Mesenchymal stem cell (in vitro differentiated cells and primary cell): ENCODE measurements around the gene ATP6V0C.
A peak's percentile ranks its signal among the peaks of the same experiment; 100 is the strongest.

Experiments used
- DNase-seq: peaks from one replicate; pipeline ENCODE4 v3.0.0-alpha.2; 2013
- H2AFZ ChIP-seq: one replicate; pipeline ENCODE4 v1.6.1; 2013; ENCODE audit warnings: low read depth, mild to moderate bottlenecking, control low read depth, inconsistent platforms, low read length, moderate library complexity
- H2AK5ac ChIP-seq: 2 replicates; pipeline ENCODE4 v1.6.1; 2013; ENCODE audit warnings: low read length, moderate library complexity, mild to moderate bottlenecking, inconsistent platforms; ENCODE audit not compliant: severe bottlenecking
- H2BK120ac ChIP-seq: one replicate; pipeline ENCODE4 v1.6.1; 2013; ENCODE audit warnings: low read depth, mild to moderate bottlenecking, inconsistent platforms, low read length, moderate library complexity
- H2BK12ac ChIP-seq, 2 experiments: one replicate each; pipeline ENCODE4 v1.6.1; 2013; ENCODE audit warnings: inconsistent platforms in 2 of 2, low read length in 2 of 2, mild to moderate bottlenecking in 2 of 2, moderate library complexity in 2 of 2, control low read depth in 1 of 2
- H2BK15ac ChIP-seq: one replicate; pipeline ENCODE4 v1.6.1; 2013; ENCODE audit warnings: mild to moderate bottlenecking, low read depth, inconsistent platforms; ENCODE audit not compliant: poor library complexity, severe bottlenecking
- H2BK5ac ChIP-seq: 2 replicates; pipeline ENCODE4 v1.6.1; 2013; ENCODE audit warnings: low read depth, mild to moderate bottlenecking, low read length, control low read depth, inconsistent platforms; ENCODE audit not compliant: poor library complexity, severe bottlenecking
- H3K14ac ChIP-seq, 2 experiments: one replicate each; pipeline ENCODE4 v1.6.1; 2013; ENCODE audit warnings: inconsistent platforms in 2 of 2, low read length in 2 of 2, control low read depth in 1 of 2, mild to moderate bottlenecking in 1 of 2, moderate library complexity in 1 of 2
- H3K18ac ChIP-seq, 2 experiments: one replicate each; pipeline ENCODE4 v1.6.1; 2013; ENCODE audit warnings: inconsistent platforms in 2 of 2, low read length in 2 of 2, control low read depth in 1 of 2, low read depth in 1 of 2, mild to moderate bottlenecking in 1 of 2
- H3K23ac ChIP-seq, 2 experiments: one replicate each; pipeline ENCODE4 v1.6.1; 2013; ENCODE audit warnings: inconsistent platforms in 2 of 2, low read length in 2 of 2, mild to moderate bottlenecking in 2 of 2, moderate library complexity in 2 of 2, control low read depth in 1 of 2
- H3K27ac ChIP-seq: 2 replicates; pipeline ENCODE4 v1.5.1; 2013; ENCODE audit warnings: mild to moderate bottlenecking, moderate library complexity, low read length, control low read depth, inconsistent platforms; ENCODE audit not compliant: poor library complexity, severe bottlenecking
- H3K27me3 ChIP-seq, 2 experiments: 2 replicates each; pipeline versions ENCODE4 v1.6.1 to v1.7.0; 2013; ENCODE audit warnings: low read length in 2 of 2, mild to moderate bottlenecking in 2 of 2, moderate library complexity in 2 of 2, control low read depth in 1 of 2, inconsistent platforms in 1 of 2; ENCODE audit not compliant: control insufficient read depth in 1 of 2, insufficient read depth in 1 of 2
- H3K36me3 ChIP-seq, 2 experiments: 2 replicates each; pipeline versions ENCODE4 v1.6.1 to v1.7.0; 2013; ENCODE audit warnings: low read length in 2 of 2, control low read depth in 1 of 2, inconsistent platforms in 1 of 2, low read depth in 1 of 2, mild to moderate bottlenecking in 1 of 2; ENCODE audit not compliant: insufficient read depth in 2 of 2, control insufficient read depth in 1 of 2
- H3K4ac ChIP-seq, 2 experiments: one replicate each; pipeline ENCODE4 v1.6.1; 2013; ENCODE audit warnings: inconsistent platforms in 2 of 2, low read length in 2 of 2, mild to moderate bottlenecking in 2 of 2, moderate library complexity in 2 of 2, control low read depth in 1 of 2, low read depth in 1 of 2
- H3K4me1 ChIP-seq: 2 replicates; pipeline ENCODE4 v1.6.1; 2013; ENCODE audit warnings: low read depth, low read length, control low read depth; ENCODE audit not compliant: control insufficient read depth, insufficient read depth
- H3K4me2 ChIP-seq: 2 replicates; pipeline ENCODE4 v1.6.1; 2013; ENCODE audit warnings: low read length, mild to moderate bottlenecking, inconsistent platforms; ENCODE audit not compliant: poor library complexity, severe bottlenecking
- H3K4me3 ChIP-seq, 2 experiments: 2 replicates each; pipeline versions ENCODE4 v1.5.1 to v1.7.0; 2013; ENCODE audit warnings: low read length in 2 of 2, mild to moderate bottlenecking in 2 of 2, control low read depth in 1 of 2, low read depth in 1 of 2; ENCODE audit not compliant: insufficient read depth in 1 of 2
- H3K79me1 ChIP-seq: replicated peaks from 2 replicates; pipeline ENCODE4 v1.6.1; 2013; ENCODE audit warnings: mild to moderate bottlenecking, control low read depth, low read length, inconsistent platforms; ENCODE audit not compliant: poor library complexity, severe bottlenecking
- H3K9ac ChIP-seq: 2 replicates; pipeline ENCODE4 v1.7.0; 2013; ENCODE audit warnings: mild to moderate bottlenecking, low read length, moderate library complexity
- H3K9me3 ChIP-seq: 2 replicates; pipeline ENCODE4 v1.7.0; 2013; ENCODE audit warnings: mild to moderate bottlenecking, low read length; ENCODE audit not compliant: control insufficient read depth
- H4K8ac ChIP-seq: one replicate; pipeline ENCODE4 v1.6.1; 2013; ENCODE audit warnings: inconsistent platforms, mild to moderate bottlenecking, low read length, moderate library complexity
- H4K91ac ChIP-seq: one replicate; pipeline ENCODE4 v1.6.1; 2013; ENCODE audit warnings: mild to moderate bottlenecking, low read length, inconsistent platforms
- WGBS: methylation state at CpG from one replicate; pipeline ENCODE4 v1.1.7; 2013; ENCODE audit warnings: mixed read lengths; 5-methylcytosine and 5-hydroxymethylcytosine counted together

The ATP6V0C gene

DNA sequence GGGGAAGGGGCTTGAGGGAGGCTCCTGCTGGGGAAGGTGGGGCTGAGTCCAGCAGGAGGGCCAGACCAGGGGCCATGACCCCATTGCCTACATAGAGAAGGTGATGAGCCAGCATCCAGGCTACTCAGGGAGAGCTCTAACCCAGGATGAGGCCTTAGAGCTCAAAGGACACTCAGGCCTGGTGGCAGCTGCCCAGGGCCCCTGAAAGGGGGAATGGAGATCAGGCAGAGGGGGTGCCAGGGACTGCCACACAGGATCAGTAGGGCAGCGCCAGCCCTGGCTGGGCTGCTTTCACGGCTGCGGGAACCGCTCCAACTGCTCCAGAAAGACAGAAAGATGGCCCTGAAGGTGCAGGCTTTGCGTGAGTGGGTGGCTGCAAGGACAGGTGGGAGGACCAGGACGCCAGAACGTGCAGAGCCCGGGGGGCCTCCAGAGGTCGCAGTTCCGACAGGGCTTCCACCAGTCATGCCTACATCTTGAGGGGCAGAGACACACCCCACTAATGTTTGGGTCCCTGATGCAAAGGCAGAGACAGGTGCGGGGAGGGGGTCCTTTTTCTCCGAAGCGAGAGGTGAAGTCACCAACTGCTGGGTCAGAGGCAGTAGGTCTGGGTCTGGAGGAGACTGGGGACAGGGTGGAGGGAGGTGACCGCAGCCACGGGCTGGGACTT lies 882 bp upstream of the ATP6V0C start:
- DNase-seq = no peak
- H2BK5ac ChIP-seq = no peak overlapping the region
- peak overlapping the region; percentile 20 for H4K8ac ChIP-seq
- no peaks in the 10 kb centered on the region for H3K27me3 ChIP-seq
- H3K4me3 ChIP-seq = peak overlapping the region; percentile 12 to 69
- H4K91ac ChIP-seq = peak overlapping the region; percentile 82
- H2BK12ac ChIP-seq = peak overlapping the region; percentile 46 to 47
- WGBS = 43% methylated on average over 14 of the region's 15 CpGs
- peak overlapping the region; percentile 52 for H3K4me2 ChIP-seq
- peak overlapping the region; percentile 6 for H3K27ac ChIP-seq
- H2AK5ac ChIP-seq = peak overlapping the region; percentile 84
- no peak overlapping the region for H2BK120ac ChIP-seq
- H3K18ac ChIP-seq = peak overlapping the region; percentile 61 to 84
- H3K36me3 ChIP-seq = peaks cover 4 to 21% of the 10 kb centered on the region in 2 experiments
- no peaks in the 10 kb centered on the region for H3K9me3 ChIP-seq
- H3K79me1 ChIP-seq = peaks cover 5% of the 10 kb centered on the region
- peak overlapping the region; percentile 66 for H2AFZ ChIP-seq
- no peak overlapping the region for H3K4ac ChIP-seq
- H3K23ac ChIP-seq = no peak overlapping the region
- peak overlapping the region in 1 of 2 experiments; percentile 31 for H3K14ac ChIP-seq
- H3K4me1 ChIP-seq = peaks cover 57% of the 10 kb centered on the region
- peak overlapping the region; percentile 96 for H3K9ac ChIP-seq
- H2BK15ac ChIP-seq = peak overlapping the region; percentile 84

DNA sequence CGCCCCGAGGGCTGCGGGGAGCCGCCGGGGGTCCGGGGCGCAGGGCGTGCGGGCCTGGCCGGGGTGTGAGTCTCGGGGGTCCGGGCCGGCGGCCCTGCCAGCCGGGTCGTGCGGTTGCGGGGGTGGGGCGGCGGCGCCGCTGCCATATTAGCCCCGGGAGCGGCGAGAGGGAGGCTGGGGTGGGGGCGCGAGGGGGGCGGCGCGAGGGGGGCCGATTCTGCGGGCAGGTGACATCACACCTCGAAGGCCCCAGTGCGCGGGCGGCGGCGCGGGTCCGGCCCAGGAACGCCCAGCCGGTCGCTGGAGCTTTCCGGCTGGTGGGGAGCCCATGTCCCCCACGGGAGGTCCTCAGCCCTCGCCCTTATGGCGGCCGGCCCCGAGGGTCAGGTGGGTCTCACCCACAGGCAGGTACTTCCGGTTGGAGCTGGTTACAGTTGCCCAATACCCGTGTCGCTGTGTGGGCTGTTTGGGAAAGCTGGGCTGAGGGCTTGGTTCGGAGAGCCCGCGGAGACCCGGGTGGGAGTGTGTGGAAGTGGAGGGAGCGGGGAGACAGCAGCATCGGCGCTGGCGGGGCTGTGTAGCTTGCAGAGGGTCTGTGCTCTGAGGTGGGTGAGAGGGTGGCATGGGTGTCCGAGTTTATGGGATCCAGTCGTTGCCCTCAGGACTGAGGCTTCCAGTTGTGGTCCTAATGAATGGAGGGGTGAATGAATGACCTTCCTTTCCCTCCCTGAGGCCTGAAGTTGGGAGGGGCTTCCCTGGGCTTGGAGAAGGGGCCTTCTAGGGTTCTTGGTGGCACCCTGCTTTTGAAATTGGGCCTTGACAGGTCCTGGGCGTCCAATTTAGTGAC lies 804 bp downstream of the ATP6V0C start:
- Histone ChIP-seq H4K8ac (peak overlapping the region; percentile 94), H3K4me2 (peak overlapping the region; percentile 68), H3K4me3 (peak overlapping the region; percentile 95 to 96), H2BK12ac (peak overlapping the region in 1 of 2 experiments; percentile 11), H2AFZ (no peak overlapping the region), H2AK5ac (no peak overlapping the region), H3K14ac (peak overlapping the region in 1 of 2 experiments; percentile 78), H2BK120ac (peak overlapping the region; percentile 99), H2BK5ac (no peak overlapping the region), H3K4ac (peak overlapping the region; percentile 91 to 95), H2BK15ac (peak overlapping the region; percentile 36), H3K36me3 (peaks cover 10 to 37% of the 10 kb centered on the region in 2 experiments), H3K79me1 (peaks cover 5% of the 10 kb centered on the region), H3K9me3 (no peaks in the 10 kb centered on the region), H4K91ac (peak overlapping the region; percentile 94), H3K27ac (peak overlapping the region; percentile 14), H3K18ac (peak overlapping the region; percentile 97 to 98), H3K4me1 (peaks cover 73% of the 10 kb centered on the region), H3K23ac (peak overlapping the region in 1 of 2 experiments; percentile 66), H3K9ac (peak overlapping the region; percentile 96), H3K27me3 (no peaks in the 10 kb centered on the region)
- no peak for DNase-seq
- 3% methylated on average over 32 of the region's 63 CpGs for WGBS

- Histone ChIP-seq H3K9me3 (no peaks in the 10 kb centered on the region), H3K9ac (peak overlapping the region; percentile 96), H3K4me2 (peak overlapping the region; percentile 68), H3K18ac (no peak overlapping the region), H2BK12ac (no peak overlapping the region), H2AK5ac (no peak overlapping the region), H3K14ac (no peak overlapping the region), H3K4ac (peak overlapping the region in 1 of 2 experiments; percentile 35), H2BK5ac (no peak overlapping the region), H2BK120ac (no peak overlapping the region), H3K23ac (no peak overlapping the region), H2AFZ (no peak overlapping the region), H3K4me3 (peak overlapping the region; percentile 95 to 96), H3K4me1 (peaks cover 72% of the 10 kb centered on the region), H4K8ac (no peak overlapping the region), H2BK15ac (no peak overlapping the region), H4K91ac (no peak overlapping the region), H3K27me3 (no peaks in the 10 kb centered on the region), H3K79me1 (peaks cover 2% of the 10 kb centered on the region), H3K36me3 (peaks cover 12 to 41% of the 10 kb centered on the region in 2 experiments), H3K27ac (peak overlapping the region; percentile 29)
- peak; percentile 38 for DNase-seq
- 68% methylated on average over 12 of the region's 14 CpGs for WGBS
Observed at GRCh38 chr16:2515180-2515851, 1.6 kb downstream of the ATP6V0C start.
